GM10266 (cell line): Measurements from ENCODE around the gene AMIGO2.

Experiments used
- DNase-seq: peaks from one replicate; pipeline ENCODE4 v3.0.0; 2012; ENCODE audit errors: extremely low spot score
- TF ChIP-seq, protein P1 (sequence below): IDR thresholded peaks from 2 replicates; pipeline ENCODE4 v1.5.1; 2012; ENCODE audit warnings: mild to moderate bottlenecking, low read depth; ENCODE audit not compliant: control insufficient read depth, insufficient read depth; ENCODE audit errors: missing control alignments

Gene AMIGO2

GRCh38 chr12:47039756-47040155 lies 40.0 kb downstream of the AMIGO2 start:
- TF ChIP-seq, protein P1, sequence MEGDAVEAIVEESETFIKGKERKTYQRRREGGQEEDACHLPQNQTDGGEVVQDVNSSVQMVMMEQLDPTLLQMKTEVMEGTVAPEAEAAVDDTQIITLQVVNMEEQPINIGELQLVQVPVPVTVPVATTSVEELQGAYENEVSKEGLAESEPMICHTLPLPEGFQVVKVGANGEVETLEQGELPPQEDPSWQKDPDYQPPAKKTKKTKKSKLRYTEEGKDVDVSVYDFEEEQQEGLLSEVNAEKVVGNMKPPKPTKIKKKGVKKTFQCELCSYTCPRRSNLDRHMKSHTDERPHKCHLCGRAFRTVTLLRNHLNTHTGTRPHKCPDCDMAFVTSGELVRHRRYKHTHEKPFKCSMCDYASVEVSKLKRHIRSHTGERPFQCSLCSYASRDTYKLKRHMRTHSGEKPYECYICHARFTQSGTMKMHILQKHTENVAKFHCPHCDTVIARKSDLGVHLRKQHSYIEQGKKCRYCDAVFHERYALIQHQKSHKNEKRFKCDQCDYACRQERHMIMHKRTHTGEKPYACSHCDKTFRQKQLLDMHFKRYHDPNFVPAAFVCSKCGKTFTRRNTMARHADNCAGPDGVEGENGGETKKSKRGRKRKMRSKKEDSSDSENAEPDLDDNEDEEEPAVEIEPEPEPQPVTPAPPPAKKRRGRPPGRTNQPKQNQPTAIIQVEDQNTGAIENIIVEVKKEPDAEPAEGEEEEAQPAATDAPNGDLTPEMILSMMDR, result no peak
- no peak for DNase-seq

GRCh38 chr12:47039079-47039478 lies 40.7 kb downstream of the AMIGO2 start:
- TF ChIP-seq, protein P1, result no peak
- no peak for DNase-seq

DNA sequence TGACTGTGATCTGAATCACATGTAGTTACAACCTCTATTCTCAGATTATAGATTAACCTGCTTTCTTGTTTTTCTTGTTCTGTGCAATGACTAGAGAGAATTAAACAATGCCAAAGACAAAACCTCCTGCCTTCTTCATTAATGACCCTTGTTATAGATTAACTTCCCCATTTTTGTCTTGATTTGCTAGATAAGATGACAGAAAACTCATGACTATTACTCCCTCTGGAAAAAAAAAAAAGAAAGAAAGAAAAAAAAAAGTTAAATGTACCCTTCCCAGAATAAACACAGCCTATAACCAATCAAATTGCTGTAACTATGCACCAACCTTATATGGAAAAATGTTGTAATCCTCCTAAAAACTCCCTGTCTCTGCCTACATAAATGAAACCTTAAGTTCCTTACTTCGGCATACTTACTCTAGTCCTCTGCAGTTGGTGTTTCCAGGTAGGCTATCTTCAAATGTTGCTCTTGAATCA lies 41.5 kb downstream of the AMIGO2 start:
- TF ChIP-seq, protein P1, result no peak
- DNase-seq, result no peak

DNA sequence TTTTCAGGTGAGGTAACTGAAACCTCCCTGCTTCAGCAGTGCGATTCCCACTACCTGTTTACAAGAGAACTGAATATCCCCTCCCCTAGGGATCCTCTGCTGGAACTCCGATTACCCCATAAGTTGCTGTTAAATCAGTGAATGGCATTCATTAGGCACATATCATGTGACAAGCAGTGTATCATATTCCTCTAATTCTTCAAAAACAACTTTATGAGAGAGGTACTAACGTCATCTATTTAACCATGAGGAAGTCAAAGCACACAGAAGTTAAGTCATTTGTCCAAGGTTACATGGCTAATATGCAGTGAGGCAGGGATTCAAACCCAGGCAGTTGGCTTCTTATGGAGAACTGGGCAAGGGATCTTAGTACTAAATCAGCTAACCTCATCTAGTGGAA lies 44.3 kb downstream of the AMIGO2 start:
- TF ChIP-seq, protein P1, result no peak
- DNase-seq, result no peak

DNA sequence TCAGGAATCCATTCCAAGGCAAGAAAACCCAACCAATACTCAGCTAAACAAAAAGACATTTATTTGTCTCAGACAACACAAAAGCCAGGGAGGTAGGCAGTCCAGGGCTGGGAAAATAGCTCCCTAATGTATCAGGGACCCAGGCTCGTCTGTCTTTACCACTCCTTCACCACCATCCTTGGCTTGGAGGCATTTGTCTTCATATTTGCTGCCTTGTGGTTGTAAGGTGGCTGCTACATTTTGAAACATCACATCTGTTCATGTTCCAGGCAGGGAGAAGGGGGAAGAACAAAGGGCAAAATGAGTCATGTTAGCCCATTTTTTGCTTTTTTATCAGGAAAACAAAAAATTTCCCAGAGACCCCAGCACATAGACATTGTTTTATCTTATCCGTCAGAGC lies 45.1 kb downstream of the AMIGO2 start:
- TF ChIP-seq, protein P1, result no peak
- no peak for DNase-seq

- TF ChIP-seq, protein P1, result no peak
- no peak for DNase-seq
Measured at GRCh38 chr12:47033789-47034555, 45.8 kb downstream of the AMIGO2 start.

- DNase-seq, result no peak
- TF ChIP-seq, protein P1, result no peak
Measured at GRCh38 chr12:47033081-47033480, 46.7 kb downstream of the AMIGO2 start.
